Fibroblast of pulmonary artery (primary cell): ENCODE measurements around the gene ARL13B.

Experiments
- DNase-seq: peaks from one replicate; pipeline ENCODE4 v3.0.0-alpha.2; 2010; ENCODE audit warnings: low read depth
- H3K4me3 ChIP-seq: replicated peaks from 2 replicates; pipeline ENCODE4 v1.5.1; 2011; ENCODE audit warnings: low read depth, mild to moderate bottlenecking, control low read depth, low read length, moderate library complexity
- CTCF ChIP-seq: IDR thresholded peaks from 2 replicates; pipeline ENCODE4 v1.5.1; 2011; ENCODE audit warnings: mild to moderate bottlenecking, control low read depth, low read length, inconsistent platforms; ENCODE audit errors: missing control alignments

ARL13B gene

DNA sequence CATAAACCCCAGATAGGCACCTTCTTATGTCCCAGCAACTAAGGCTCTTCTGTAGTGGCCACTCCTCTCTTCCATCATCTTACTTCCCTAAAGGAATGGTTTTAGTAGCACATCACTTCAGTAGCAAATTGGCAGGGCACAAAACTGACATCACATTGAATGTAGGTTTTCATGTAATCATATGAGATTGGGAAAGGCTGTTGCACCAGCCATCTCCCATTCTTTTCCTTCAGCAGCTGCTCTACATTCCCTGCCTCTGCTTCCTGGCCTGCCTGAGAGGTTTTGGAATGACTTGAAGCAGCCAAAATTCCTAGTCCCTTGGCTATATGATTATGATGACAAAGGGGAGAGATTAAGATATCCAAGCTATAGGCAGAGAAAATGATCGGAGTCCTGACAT is 119.4 kb downstream of the ARL13B start:
- no peak for TF ChIP-seq CTCF
- no peak overlapping the region for H3K4me3 ChIP-seq
- peak; percentile 69 for DNase-seq

GRCh38 chr3:94101860-94102259 is 121.9 kb downstream of the ARL13B start:
- DNase-seq = peak; percentile 33
- peak; percentile 20 for TF ChIP-seq CTCF
- H3K4me3 ChIP-seq = no peak overlapping the region
